K562 (cell line): ENCODE data around the gene LRFN4. TPM values are rescaled to one million over a fixed set of nuclear protein-coding genes. Genes with fewer than 3 reads are reported as not detected.

Experiments
- BACH1 ChIP-seq: fragments of 200-800 bp; sonication (Bioruptor generic); IDR thresholded peaks from 2 replicates; pipeline ENCODE4 v1.6.1; 2016; ENCODE audit warnings: missing genetic modification characterization, missing compliant biosample characterization
- ELF4 ChIP-seq: fragments of 450-650 bp; formaldehyde crosslinking; IDR thresholded peaks from 2 replicates; pipeline ENCODE4 v1.4.0; 2022; ENCODE audit warnings: missing genetic modification characterization
- HNRNPUL1 ChIP-seq: fragments of 200-400 bp; formaldehyde crosslinking; IDR thresholded peaks from 2 replicates; pipeline ENCODE4 v1.6.1; 2017; ENCODE audit warnings: low read length
- MEF2D ChIP-seq: conservative IDR thresholded peaks from 2 replicates; pipeline ENCODE4 v1.6.1; 2016; ENCODE audit warnings: low read depth, missing genetic modification characterization, missing compliant biosample characterization
- PREB ChIP-seq: sonication (generic); formaldehyde crosslinking; IDR thresholded peaks from 2 replicates; pipeline ENCODE4 v1.8.1; 2023; ENCODE audit warnings: mild to moderate bottlenecking, missing genetic modification reagents
- RREB1 ChIP-seq: fragments of 250-450 bp; sonication (Bioruptor Pico); IDR thresholded peaks from 2 replicates; pipeline ENCODE4 v1.4.0; 2020
- TSHZ1 ChIP-seq: fragments of 250-450 bp; sonication (Bioruptor Pico); IDR thresholded peaks from 2 replicates; pipeline ENCODE4 v1.4.0; 2020; ENCODE audit warnings: mild to moderate bottlenecking, moderate library complexity
- ZNF224 ChIP-seq: sonication (generic); formaldehyde crosslinking; IDR thresholded peaks from 2 replicates; pipeline ENCODE4 v1.8.0; 2022; ENCODE audit warnings: mild to moderate bottlenecking, missing genetic modification reagents
- ZNF408 ChIP-seq: fragments of 250-450 bp; sonication (Bioruptor Pico); IDR thresholded peaks from 2 replicates; pipeline ENCODE4 v1.4.0; 2020; ENCODE audit warnings: low read depth, mild to moderate bottlenecking, moderate library complexity
- ZNF561 ChIP-seq: fragments of 450-650 bp; formaldehyde crosslinking; conservative IDR thresholded peaks from 2 replicates; pipeline ENCODE4 v1.4.0; 2020; ENCODE audit warnings: mild to moderate bottlenecking, moderate library complexity
- ZNF77 ChIP-seq: fragments of 250-450 bp; sonication (Bioruptor Pico); IDR thresholded peaks from 2 replicates; pipeline ENCODE4 v1.5.0; 2020
- polyA plus RNA-seq, 8 experiments: library from polyadenylated mRNA; depleted of rRNA in 4 of 8; stranded (reverse) in 5 of 8; unstranded in 3 of 8; fragments of >200 nt; fragmentation: Nextera tagmentation in 2 of 8; fragmentation: Illumina TruSeq in 1 of 8; extraction: Ambion mirVana in 2 of 8; extraction: Trizol in 1 of 8; gene quantifications; 2 replicates each; pipeline versions ENCODE4 v1.2.1 to v1.2.3, GENCODE V29; 2011 to 2014; ENCODE audit warnings: inconsistent platforms in 1 of 8, missing spikeins in 1 of 8
- total RNA-seq, 7 experiments: library from RNA; depleted of rRNA in 6 of 7; stranded (reverse); fragments of >200 nt in 6 of 7; fragmentation: Illumina TruSeq in 2 of 7; extraction: Trizol in 2 of 7; gene quantifications; 2 replicates each; pipeline versions ENCODE4 v1.2.1 to v1.2.3, GENCODE V29; 2011 to 2021; ENCODE audit warnings: low replicate concordance in 1 of 7
- TF ChIP-seq, protein P1 (sequence below): fragments of 250-450 bp; sonication (Bioruptor Pico); IDR thresholded peaks from 2 replicates; pipeline ENCODE4 v1.8.0; 2022; ENCODE audit warnings: inconsistent platforms
- TF ChIP-seq, protein P2 (sequence below): IDR thresholded peaks from 2 replicates; pipeline ENCODE4 v1.6.1; 2016; ENCODE audit warnings: missing genetic modification characterization, missing compliant biosample characterization

The LRFN4 gene
- total and polyA plus RNA-seq, 9 of the 15 experiments (the other 6 are each of a cell fraction or from before 2014, with no cell fraction given): 0.10 to 60.1 (median 6.7) TPM

- no peak for TF ChIP-seq RREB1 (CRISPR knock-in tag)
- TF ChIP-seq ZNF561 (CRISPR knock-in tag): no peak
- no peak for TF ChIP-seq BACH1 (tag)
- no peak for TF ChIP-seq ZNF77 (CRISPR knock-in tag)
- no peak for TF ChIP-seq ZNF408 (CRISPR knock-in tag)
- no peak for TF ChIP-seq HNRNPUL1
- TF ChIP-seq MEF2D (tag): no peak
- no peak for TF ChIP-seq PREB
- peak; percentile 90 for TF ChIP-seq ELF4
- TF ChIP-seq, protein P1, sequence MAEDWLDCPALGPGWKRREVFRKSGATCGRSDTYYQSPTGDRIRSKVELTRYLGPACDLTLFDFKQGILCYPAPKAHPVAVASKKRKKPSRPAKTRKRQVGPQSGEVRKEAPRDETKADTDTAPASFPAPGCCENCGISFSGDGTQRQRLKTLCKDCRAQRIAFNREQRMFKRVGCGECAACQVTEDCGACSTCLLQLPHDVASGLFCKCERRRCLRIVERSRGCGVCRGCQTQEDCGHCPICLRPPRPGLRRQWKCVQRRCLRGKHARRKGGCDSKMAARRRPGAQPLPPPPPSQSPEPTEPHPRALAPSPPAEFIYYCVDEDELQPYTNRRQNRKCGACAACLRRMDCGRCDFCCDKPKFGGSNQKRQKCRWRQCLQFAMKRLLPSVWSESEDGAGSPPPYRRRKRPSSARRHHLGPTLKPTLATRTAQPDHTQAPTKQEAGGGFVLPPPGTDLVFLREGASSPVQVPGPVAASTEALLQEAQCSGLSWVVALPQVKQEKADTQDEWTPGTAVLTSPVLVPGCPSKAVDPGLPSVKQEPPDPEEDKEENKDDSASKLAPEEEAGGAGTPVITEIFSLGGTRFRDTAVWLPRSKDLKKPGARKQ: no peak
- TF ChIP-seq ZNF224 (CRISPR knock-in tag): no peak
- no peak for TF ChIP-seq TSHZ1
- TF ChIP-seq, protein P2, sequence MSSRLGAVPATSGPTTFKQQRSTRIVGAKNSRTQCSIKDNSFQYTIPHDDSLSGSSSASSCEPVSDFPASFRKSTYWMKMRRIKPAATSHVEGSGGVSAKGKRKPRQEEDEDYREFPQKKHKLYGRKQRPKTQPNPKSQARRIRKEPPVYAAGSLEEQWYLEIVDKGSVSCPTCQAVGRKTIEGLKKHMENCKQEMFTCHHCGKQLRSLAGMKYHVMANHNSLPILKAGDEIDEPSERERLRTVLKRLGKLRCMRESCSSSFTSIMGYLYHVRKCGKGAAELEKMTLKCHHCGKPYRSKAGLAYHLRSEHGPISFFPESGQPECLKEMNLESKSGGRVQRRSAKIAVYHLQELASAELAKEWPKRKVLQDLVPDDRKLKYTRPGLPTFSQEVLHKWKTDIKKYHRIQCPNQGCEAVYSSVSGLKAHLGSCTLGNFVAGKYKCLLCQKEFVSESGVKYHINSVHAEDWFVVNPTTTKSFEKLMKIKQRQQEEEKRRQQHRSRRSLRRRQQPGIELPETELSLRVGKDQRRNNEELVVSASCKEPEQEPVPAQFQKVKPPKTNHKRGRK (tag): no peak
Measured at GRCh38 chr11:66842896-66843775, 13.7 kb upstream of the LRFN4 start, which contains the start of gene RCE1 (continued).
